CD4-positive, alpha-beta T cell treated with Interleukin-12 subunit alpha and Interleukin-12 subunit beta, for 1 hour (primary cell): ENCODE results near the gene PIK3C2A.

Experiments
- DNase-seq: peaks from one replicate; pipeline ENCODE4 v3.0.0-alpha.2; 2020

PIK3C2A gene

GRCh38 chr11:17159441-17159840 is 48.3 kb downstream of the PIK3C2A start:
- no peak for DNase-seq
